Mucosa of descending colon (tissue), 3 donors: Measurements from ENCODE around the gene PTPRA. TPM values are rescaled to one million over a fixed set of nuclear protein-coding genes. Genes with fewer than 3 reads are reported as not detected.
A peak's percentile ranks its signal among the peaks of the same experiment; 100 is the strongest.
"Not testable (repeated sequence)": the region's sequence is repeated elsewhere in the genome, so short reads cannot be mapped to it uniquely, and the experiment has no call there.

Experiments used
- ATAC-seq: fragments of 200-7000 bp; cut with Tn5 transposase; one replicate; pipeline ENCODE4 v1.9.1; 2020; ENCODE audit warnings: mild to moderate bottlenecking, moderate library complexity
- DNase-seq, 3 donors: peaks; one replicate each; pipeline ENCODE4 v3.0.0-alpha.2; 2020
- H3K36me3 ChIP-seq: fragments of 200-600 bp; one replicate; pipeline ENCODE4 v1.8.0; 2021; ENCODE audit warnings: low read depth, mild to moderate bottlenecking
- H3K4me1 ChIP-seq: fragments of 200-600 bp; one replicate; pipeline ENCODE4 v1.8.0; 2021; ENCODE audit warnings: low read depth, mild to moderate bottlenecking
- H3K4me3 ChIP-seq: fragments of 200-600 bp; one replicate; pipeline ENCODE4 v1.8.0; 2021; ENCODE audit warnings: mild to moderate bottlenecking
- H3K9me3 ChIP-seq: fragments of 200-600 bp; one replicate; pipeline ENCODE4 v1.8.0; 2021; ENCODE audit warnings: mild to moderate bottlenecking
- CTCF ChIP-seq: fragments of 200-600 bp; IDR thresholded peaks from one replicate; pipeline ENCODE4 v1.8.0; 2022; ENCODE audit warnings: antibody characterized with exemption, mild to moderate bottlenecking
- intact Hi-C, 2 donors: fragments of 100-400 bp; cut with DNase I in 1 of 2; cut with micrococcal nuclease in 1 of 2; formaldehyde crosslinking; loops; one replicate each; pipeline versions ENCODE4 v1.11.0 to v1.11.1; 2022; cut with DNase I, micrococcal nuclease
- long read RNA-seq, 2 donors: library from polyadenylated mRNA; unstranded; transcript quantifications; one replicate each; pipeline ENCODE4 v2.0.0, GENCODE V29; 2019 to 2021
- total RNA-seq, 3 donors: library from RNA; stranded (reverse); fragmentation: NEBNext Ultra II Directional in 2 of 3; extraction: Animal tissue kit (Norgen Biotek cat#: 25700) in 2 of 3; gene quantifications; one replicate each; pipeline versions ENCODE4 v1.2.1 to v1.2.4, GENCODE V29; 2021 to 2023
- donor health status: DM: no; HTN: no; CAD: no; lungs with moderate emphysema.
- donor health status: DM: no; HTN: no; CAD: no.
- donor health status: DM: no; HTN: yes; CAD: no.

The PTPRA gene
- total RNA-seq: 10 to 100 TPM; 39.0 to 64.7 (median 59.3) TPM
- long read RNA-seq, donor 1, transcript PTPRA-201 (23 exons, 3,725 nt): major isoform, 59 of 121 reads
- long read RNA-seq, donor 1, transcript PTPRA-205 (24 exons, 3,337 nt): minor isoform, 10 of 121 reads
- long read RNA-seq, donor 1, partial matches to known transcripts: 13 of 121 reads
- long read RNA-seq, donor 1, other reads (novel, unspliced or antisense): 36 of 121 reads
- long read RNA-seq, donor 2, partial matches to known transcripts: 3 of 5 reads
- long read RNA-seq, donor 2, other reads (novel, unspliced or antisense): 2 of 5 reads

GRCh38 chr20:2873010-2873746 lies at the start of gene PTPRA:
PTPRA (plus strand) TSS chr20:2873481; CDS start chr20:2964278, 90,797 bp downstream.
- Histone ChIP-seq H3K4me3 (peak within 1 kb of the TSS; percentile 83), H3K9me3 (no peaks in the 10 kb centered on the region), H3K4me1 (peaks cover 26% of the 10 kb centered on the region), H3K36me3 (no peaks in the 10 kb centered on the region)
- DNase-seq: peak; percentile 94 to 95 (median 95)
- intact Hi-C loops: no loop called here
- no peak for TF ChIP-seq CTCF
- peak; percentile 97 for ATAC-seq

GRCh38 chr20:2825761-2826160 lies 47.5 kb upstream of the PTPRA start:
- no peak for TF ChIP-seq CTCF
- no peaks in the 10 kb centered on the region for H3K9me3 ChIP-seq
- intact Hi-C loops: no loop called here
- ATAC-seq: no peak
- no peaks in the 10 kb centered on the region for H3K4me1 ChIP-seq
- H3K36me3 ChIP-seq: no peaks in the 10 kb centered on the region
- DNase-seq: no peak
- no peak overlapping the region for H3K4me3 ChIP-seq

GRCh38 chr20:2826655-2827054 lies 46.6 kb upstream of the PTPRA start:
- Histone ChIP-seq H3K4me1 (no peaks in the 10 kb centered on the region), H3K36me3 (no peaks in the 10 kb centered on the region), H3K9me3 (no peaks in the 10 kb centered on the region), H3K4me3 (no peak overlapping the region)
- TF ChIP-seq CTCF: no peak
- DNase-seq: no peak
- no peak for ATAC-seq
- intact Hi-C loops: no loop called here

- no peak for DNase-seq
Observed at GRCh38 chr20:2829376-2829775, 43.9 kb upstream of the PTPRA start.

GRCh38 chr20:2831206-2831605 lies 42.1 kb upstream of the PTPRA start:
- H3K4me3 ChIP-seq, DNase-seq, H3K4me1 ChIP-seq, intact Hi-C loops, H3K36me3 ChIP-seq, ATAC-seq, H3K9me3 ChIP-seq: not testable (repeated sequence)

More at GRCh38 chr20:2829376-2829775, 43.9 kb upstream of the PTPRA start:
- Histone ChIP-seq H3K4me3 (no peak overlapping the region), H3K4me1 (no peaks in the 10 kb centered on the region), H3K9me3 (no peaks in the 10 kb centered on the region), H3K36me3 (no peaks in the 10 kb centered on the region)
- no peak for TF ChIP-seq CTCF
- intact Hi-C loops: no loop called here
- no peak for ATAC-seq

GRCh38 chr20:2833761-2834160 lies 39.5 kb upstream of the PTPRA start:
- intact Hi-C loops: no loop called here
- ATAC-seq: no peak
- Histone ChIP-seq H3K4me1 (no peaks in the 10 kb centered on the region), H3K4me3 (no peak overlapping the region), H3K36me3 (no peaks in the 10 kb centered on the region), H3K9me3 (no peaks in the 10 kb centered on the region)
- DNase-seq: no peak
- TF ChIP-seq CTCF: no peak
